H1 (cell line): ENCODE results near the gene IGF2BP3. TPM values are rescaled to one million over a fixed set of nuclear protein-coding genes. Genes with fewer than 3 reads are reported as not detected.
A peak's percentile ranks its signal among the peaks of the same experiment; 100 is the strongest.

Experiments
- CTCF ChIA-PET: fragments of 300-600 bp; sonication (Branson Sonifier 250); formaldehyde crosslinking; loops from one replicate; lab custom pipeline; 2021; ENCODE audit not compliant: partially characterized antibody; lab: Charles Lee
- POLR2A ChIA-PET: fragments of 300-600 bp; sonication (Branson Sonifier 250); formaldehyde crosslinking; loops from one replicate; lab custom pipeline; 2021; ENCODE audit warnings: inconsistent platforms; ENCODE audit not compliant: partially characterized antibody; lab: Charles Lee
- DNase-seq, 2 experiments: peaks; one replicate each; pipeline versions ENCODE4 v3.0.0 to v3.0.0-alpha.2; 2010 to 2022; ENCODE audit warnings: low spot score in 2 of 2, low read depth in 1 of 2, mixed read lengths in 1 of 2
- FAIRE-seq: peaks from 2 replicates; lab custom pipeline; 2011; peaks lifted over from hg19 to GRCh38; lab: Jason Lieb, UNC
- H2AFZ ChIP-seq: 2 replicates; pipeline ENCODE4 v1.8.1; 2012; ENCODE audit warnings: low read length, inconsistent platforms
- H2AK5ac ChIP-seq: 2 replicates; pipeline ENCODE4 v1.6.1; 2013; ENCODE audit warnings: low read depth, low read length
- H2BK120ac ChIP-seq: replicated peaks from 2 replicates; pipeline ENCODE3; 2013; ENCODE audit warnings: low read depth, low read length, inconsistent platforms
- H2BK12ac ChIP-seq: 2 replicates; pipeline ENCODE4 v1.6.1; 2013; ENCODE audit warnings: low read depth, low read length
- H2BK15ac ChIP-seq: 2 replicates; pipeline ENCODE4 v1.6.1; 2013; ENCODE audit warnings: low read length
- H2BK20ac ChIP-seq: 2 replicates; pipeline ENCODE4 v1.6.1; 2013; ENCODE audit warnings: low read length
- H2BK5ac ChIP-seq: 2 replicates; pipeline ENCODE4 v1.6.1; 2013; ENCODE audit warnings: low read depth, low read length
- H3K14ac ChIP-seq: 2 replicates; pipeline ENCODE4 v1.6.1; 2013; ENCODE audit warnings: inconsistent platforms; ENCODE audit not compliant: insufficient read length
- H3K18ac ChIP-seq: 2 replicates; pipeline ENCODE4 v1.6.1; 2013; ENCODE audit warnings: low read length; ENCODE audit errors: extremely low read depth
- H3K23ac ChIP-seq: 2 replicates; pipeline ENCODE4 v1.6.1; 2013; ENCODE audit warnings: inconsistent platforms; ENCODE audit not compliant: insufficient read length
- H3K23me2 ChIP-seq: 2 replicates; pipeline ENCODE4 v1.6.1; 2013; ENCODE audit warnings: low read depth, low read length
- H3K27ac ChIP-seq: 2 replicates; pipeline ENCODE4 v1.6.1; 2011; ENCODE audit warnings: low read depth, low read length, inconsistent platforms
- H3K27me3 ChIP-seq, 4 experiments: replicated peaks in 1 of 4; 1 replicate in 1 of 4; 2 replicates in 3 of 4; pipeline versions ENCODE4 v1.6.1 to v1.8.1; 2011 to 2013; ENCODE audit warnings: low read length in 3 of 4, mild to moderate bottlenecking in 3 of 4, inconsistent platforms in 2 of 4, mixed read lengths in 2 of 4, moderate library complexity in 1 of 4; ENCODE audit not compliant: control insufficient read depth in 3 of 4, insufficient read depth in 3 of 4; ENCODE audit errors: extremely low read depth in 1 of 4
- H3K36me3 ChIP-seq, 4 experiments: 2 replicates each; pipeline versions ENCODE4 v1.6.1 to v1.8.1; 2011 to 2013; ENCODE audit warnings: mild to moderate bottlenecking in 4 of 4, low read length in 3 of 4, moderate library complexity in 2 of 4, control low read depth in 1 of 4, inconsistent platforms in 1 of 4; ENCODE audit not compliant: insufficient read depth in 4 of 4, control insufficient read depth in 2 of 4
- H3K4ac ChIP-seq: replicated peaks from 2 replicates; pipeline ENCODE3; 2013; ENCODE audit warnings: low read length, low read depth, mixed read lengths, inconsistent platforms; ENCODE audit not compliant: insufficient read length
- H3K4me1 ChIP-seq, 4 experiments: replicated peaks in 1 of 4; 1 replicate in 1 of 4; 2 replicates in 3 of 4; pipeline versions ENCODE4 v1.6.1 to v1.8.1; 2011 to 2013; ENCODE audit warnings: low read length in 3 of 4, inconsistent platforms in 2 of 4, mixed read lengths in 1 of 4; ENCODE audit not compliant: insufficient read depth in 4 of 4, control insufficient read depth in 3 of 4
- H3K4me2 ChIP-seq, 2 experiments: 2 replicates each; pipeline versions ENCODE4 v1.6.1 to v1.8.1; 2011 to 2013; ENCODE audit warnings: low read depth in 2 of 2, low read length in 2 of 2, control low read depth in 1 of 2, inconsistent platforms in 1 of 2, mild to moderate bottlenecking in 1 of 2; ENCODE audit not compliant: insufficient read depth in 1 of 2
- H3K4me3 ChIP-seq, 4 experiments: fragments of 200-600, 300-600 bp in 1 of 4; sonication (generic), shearing (Covaris generic), sonication (Bioruptor Twin) in 1 of 4; 2 replicates each; pipeline versions ENCODE4 v1.5.1 to v1.8.1; 2011 to 2016; ENCODE audit warnings: low read length in 4 of 4, low read depth in 3 of 4, control low read depth in 2 of 4, inconsistent platforms in 2 of 4, mild to moderate bottlenecking in 2 of 4, mixed read lengths in 1 of 4, moderate library complexity in 1 of 4; ENCODE audit not compliant: insufficient read depth in 2 of 4; ENCODE audit errors: extremely low read depth in 1 of 4
- H3K56ac ChIP-seq: replicated peaks from 2 replicates; pipeline ENCODE3; 2013; ENCODE audit warnings: low read depth, mild to moderate bottlenecking, mixed read lengths, low read length, inconsistent platforms; ENCODE audit not compliant: insufficient read length
- H3K79me1 ChIP-seq: 2 replicates; pipeline ENCODE4 v1.6.1; 2013; ENCODE audit warnings: low read depth, low read length, control low read depth
- H3K79me2 ChIP-seq, 2 experiments: 2 replicates each; pipeline versions ENCODE4 v1.6.1 to v1.8.1; 2012 to 2013; ENCODE audit warnings: low read length in 2 of 2, mild to moderate bottlenecking in 2 of 2, inconsistent platforms in 1 of 2; ENCODE audit not compliant: insufficient read depth in 2 of 2, control insufficient read depth in 1 of 2
- H3K9ac ChIP-seq, 4 experiments: replicated peaks in 1 of 4; 1 replicate in 1 of 4; 2 replicates in 3 of 4; pipeline versions ENCODE4 v1.6.1 to v1.8.1; 2011 to 2013; ENCODE audit warnings: low read depth in 3 of 4, low read length in 3 of 4, control low read depth in 2 of 4, mild to moderate bottlenecking in 2 of 4, moderate library complexity in 2 of 4, inconsistent platforms in 1 of 4; ENCODE audit errors: extremely low read depth in 1 of 4
- H3K9me3 ChIP-seq, 2 experiments: 2 replicates each; pipeline versions ENCODE4 v1.6.1 to v1.8.1; 2012 to 2013; ENCODE audit warnings: mild to moderate bottlenecking in 2 of 2, moderate library complexity in 2 of 2, control low read depth in 1 of 2, inconsistent platforms in 1 of 2, low read depth in 1 of 2, low read length in 1 of 2, mixed read lengths in 1 of 2; ENCODE audit not compliant: insufficient read depth in 2 of 2
- H4K20me1 ChIP-seq, 2 experiments: replicated peaks in 1 of 2; 2 replicates each; pipeline versions ENCODE3 to v1.8.1; 2011 to 2013; ENCODE audit warnings: inconsistent platforms in 2 of 2, low read length in 2 of 2, mild to moderate bottlenecking in 1 of 2; ENCODE audit not compliant: insufficient read depth in 2 of 2, control insufficient read depth in 1 of 2
- H4K5ac ChIP-seq: 2 replicates; pipeline ENCODE4 v1.6.1; 2013; ENCODE audit warnings: low read length, low read depth, mixed read lengths, inconsistent platforms; ENCODE audit not compliant: insufficient read length
- H4K8ac ChIP-seq: 2 replicates; pipeline ENCODE4 v1.8.0; 2013; ENCODE audit warnings: mild to moderate bottlenecking, moderate library complexity, low read length, inconsistent platforms; ENCODE audit not compliant: insufficient read depth; ENCODE audit errors: extremely low read depth
- H4K91ac ChIP-seq: replicated peaks from 2 replicates; pipeline ENCODE3; 2013; ENCODE audit warnings: low read length, mixed read lengths, inconsistent platforms; ENCODE audit not compliant: insufficient read length
- ATF3 ChIP-seq: IDR thresholded peaks from 2 replicates; pipeline ENCODE4 v1.6.1; 2011; ENCODE audit warnings: low read depth, mild to moderate bottlenecking, low read length; ENCODE audit not compliant: insufficient read depth
- BACH1 ChIP-seq: IDR thresholded peaks from 2 replicates; pipeline ENCODE4 v1.6.1; 2012; ENCODE audit warnings: low read length, improper control_type of control experiment
- CREB1 ChIP-seq: IDR thresholded peaks from 2 replicates; pipeline ENCODE4 v1.6.1; 2012; ENCODE audit warnings: inconsistent platforms
- GABPA ChIP-seq: IDR thresholded peaks from 2 replicates; pipeline ENCODE4 v1.6.1; 2011; ENCODE audit warnings: mild to moderate bottlenecking, low read length, moderate library complexity, borderline replicate concordance; ENCODE audit not compliant: insufficient read depth
- JUND ChIP-seq: IDR thresholded peaks from 2 replicates; pipeline ENCODE4 v1.6.1; 2011; ENCODE audit warnings: mild to moderate bottlenecking, improper control_type of control experiment, low read length
- MAFK ChIP-seq: IDR thresholded peaks from 2 replicates; pipeline ENCODE4 v1.6.1; 2012; ENCODE audit warnings: low read depth, mild to moderate bottlenecking, improper control_type of control experiment, low read length
- NANOG ChIP-seq: IDR thresholded peaks from 2 replicates; pipeline ENCODE4 v1.6.1; 2011; ENCODE audit warnings: low read length, low read depth, mild to moderate bottlenecking, inconsistent platforms; ENCODE audit not compliant: insufficient read depth, poor library complexity, severe bottlenecking
- PHF8 ChIP-seq: fragments of 200-600 bp; sonication (generic); conservative IDR thresholded peaks from 2 replicates; pipeline ENCODE4 v1.7.1; 2012; ENCODE audit warnings: low read depth, mild to moderate bottlenecking, inconsistent platforms, low read length, moderate library complexity
- SP2 ChIP-seq: IDR thresholded peaks from 2 replicates; pipeline ENCODE4 v1.6.1; 2012; ENCODE audit warnings: mild to moderate bottlenecking, low read length, inconsistent platforms
- WGBS, 2 experiments: shearing (Covaris generic) in 1 of 2; methylation state at CpG; one replicate each; pipeline versions ENCODE4 v1.1.6 to v1.1.7; 2013 to 2015; ENCODE audit warnings: low lambda C conversion rate in 2 of 2, mixed read lengths in 2 of 2, inconsistent platforms in 1 of 2, low coverage in 1 of 2, missing lambda C conversion rate in 1 of 2; ENCODE audit not compliant: insufficient replicate concordance in 2 of 2, insufficient coverage in 1 of 2, insufficient read length in 1 of 2; ENCODE audit errors: extremely low coverage in 1 of 2, missing lambda C conversion rate in 1 of 2; 5-methylcytosine and 5-hydroxymethylcytosine counted together
- polyA plus RNA-seq, 7 experiments: library from polyadenylated mRNA; depleted of rRNA in 3 of 7; stranded (reverse) in 5 of 7; unstranded in 2 of 7; fragments of >200 nt in 5 of 7; fragments of 200-250 nt in 2 of 7; gene quantifications; 1 replicate in 5 of 7; 2 replicates in 1 of 7; 4 replicates in 1 of 7; pipeline versions ENCODE4 v1.2.1 to v1.2.3, GENCODE V29; 2011 to 2013; ENCODE audit warnings: missing spikeins in 2 of 7, mixed read lengths in 2 of 7
- total RNA-seq: library from RNA; stranded (reverse); fragmentation: NEBNext Ultra II Directional; extraction: Animal tissue kit (Norgen Biotek cat#: 25700); gene quantifications from 2 replicates; pipeline ENCODE4 v1.2.1, GENCODE V29; 2021
- TF ChIP-seq, protein P1 (sequence below): IDR thresholded peaks from 2 replicates; pipeline ENCODE4 v1.6.1; 2012; ENCODE audit warnings: inconsistent platforms
- TF ChIP-seq, protein P2 (sequence below): IDR thresholded peaks from 2 replicates; pipeline ENCODE4 v1.6.1; 2011; ENCODE audit warnings: low read length, improper control_type of control experiment

IGF2BP3 gene
- total and polyA plus RNA-seq, 2 of the 8 experiments (the other 6 are each of a cell fraction or from before 2014, with no cell fraction given) = 66.3 to 193 TPM

- no peak overlapping the region for H3K9ac ChIP-seq
- peak overlapping the region in 2 of 4 experiments; percentile 2 to 31; a peak in 3 of 8 replicates for H3K4me3 ChIP-seq
- H2BK120ac ChIP-seq = no peak overlapping the region
- H3K56ac ChIP-seq = no peak overlapping the region
- no peaks in the 10 kb centered on the region for H3K9me3 ChIP-seq
- H4K91ac ChIP-seq = no peak overlapping the region
- H4K20me1 ChIP-seq = no peaks in the 10 kb centered on the region
- no peak overlapping the region for H2BK15ac ChIP-seq
- FAIRE-seq (peak; percentile 32), DNase-seq (peak; percentile 77 to 97)
- H3K23me2 ChIP-seq = no peaks in the 10 kb centered on the region
- CTCF ChIA-PET = interaction anchor here (0.6 to 14.1 kb wide), 25 partner anchors 13 to 273 kb away, joined by 3 to 241 read pairs (median 4); partner anchors contain the start of gene GPNMB
- no peak overlapping the region for H2BK20ac ChIP-seq
- H3K79me2 ChIP-seq = no peaks in the 10 kb centered on the region
- H2BK12ac ChIP-seq = no peak overlapping the region
- H3K4me2 ChIP-seq = peak overlapping the region in 1 of 2 experiments; percentile 54; a peak in 2 of 4 replicates
- H4K5ac ChIP-seq = no peak overlapping the region
- H3K23ac ChIP-seq = no peak overlapping the region
- no peak overlapping the region for H2AK5ac ChIP-seq
- H4K8ac ChIP-seq = 0 out of 2 replicates have a peak overlapping the region, but pooled peaks have one; percentile 42
- no peak overlapping the region for H3K18ac ChIP-seq
- no peak overlapping the region for H3K4ac ChIP-seq
- H3K4me1 ChIP-seq = peaks cover 0 to 3% (median 0%) of the 10 kb centered on the region in 4 experiments; a peak in 2 of 7 replicates
- H3K36me3 ChIP-seq = no peaks in the 10 kb centered on the region
- H3K27me3 ChIP-seq = no peaks in the 10 kb centered on the region
- no peak overlapping the region for H2BK5ac ChIP-seq
- no peak overlapping the region for H3K27ac ChIP-seq
- WGBS, 2 experiments = 21% methylated on average over 11 of the region's 11 CpGs; no CpG with 5 or more reads in 1 of the 2 experiments
- H3K79me1 ChIP-seq = no peaks in the 10 kb centered on the region
- H3K14ac ChIP-seq = no peak overlapping the region
- no peak overlapping the region for H2AFZ ChIP-seq
- POLR2A ChIA-PET = interaction anchor here (0.7 to 1.7 kb wide), 9 partner anchors 10 to 255 kb away, joined by 3 to 7 read pairs (median 3); partner anchors contain the start of genes GPNMB and MALSU1
- TF ChIP-seq BACH1 = peak; percentile 93
- peak; percentile 80; the same call in 1 of the 2 replicates for TF ChIP-seq MAFK
- TF ChIP-seq, protein P1, sequence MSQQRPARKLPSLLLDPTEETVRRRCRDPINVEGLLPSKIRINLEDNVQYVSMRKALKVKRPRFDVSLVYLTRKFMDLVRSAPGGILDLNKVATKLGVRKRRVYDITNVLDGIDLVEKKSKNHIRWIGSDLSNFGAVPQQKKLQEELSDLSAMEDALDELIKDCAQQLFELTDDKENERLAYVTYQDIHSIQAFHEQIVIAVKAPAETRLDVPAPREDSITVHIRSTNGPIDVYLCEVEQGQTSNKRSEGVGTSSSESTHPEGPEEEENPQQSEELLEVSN = no peak
- TF ChIP-seq JUND = peak; percentile 29; the same call in 1 of the 2 replicates
- peak; percentile 74 for TF ChIP-seq CREB1
- TF ChIP-seq ATF3 = no peak
- TF ChIP-seq, protein P2, sequence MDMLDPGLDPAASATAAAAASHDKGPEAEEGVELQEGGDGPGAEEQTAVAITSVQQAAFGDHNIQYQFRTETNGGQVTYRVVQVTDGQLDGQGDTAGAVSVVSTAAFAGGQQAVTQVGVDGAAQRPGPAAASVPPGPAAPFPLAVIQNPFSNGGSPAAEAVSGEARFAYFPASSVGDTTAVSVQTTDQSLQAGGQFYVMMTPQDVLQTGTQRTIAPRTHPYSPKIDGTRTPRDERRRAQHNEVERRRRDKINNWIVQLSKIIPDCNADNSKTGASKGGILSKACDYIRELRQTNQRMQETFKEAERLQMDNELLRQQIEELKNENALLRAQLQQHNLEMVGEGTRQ = no peak
- no peak for TF ChIP-seq GABPA
- no peak for TF ChIP-seq PHF8
- TF ChIP-seq SP2 = no peak
- TF ChIP-seq NANOG = no peak
These were observed 197.1 kb downstream of the IGF2BP3 start for GRCh38 chr7:23273141-23273599.
